ENCODE measurements around the gene BTBD9. TPM values are rescaled to one million over a fixed set of nuclear protein-coding genes. Genes with fewer than 3 reads are reported as not detected.

The BTBD9 gene
- total and polyA plus RNA-seq, 9 of the 15 experiments (the other 6 are each of a cell fraction or from before 2014, with no cell fraction given), result 0.08 to 1.6 (median 0.58) TPM

DNA sequence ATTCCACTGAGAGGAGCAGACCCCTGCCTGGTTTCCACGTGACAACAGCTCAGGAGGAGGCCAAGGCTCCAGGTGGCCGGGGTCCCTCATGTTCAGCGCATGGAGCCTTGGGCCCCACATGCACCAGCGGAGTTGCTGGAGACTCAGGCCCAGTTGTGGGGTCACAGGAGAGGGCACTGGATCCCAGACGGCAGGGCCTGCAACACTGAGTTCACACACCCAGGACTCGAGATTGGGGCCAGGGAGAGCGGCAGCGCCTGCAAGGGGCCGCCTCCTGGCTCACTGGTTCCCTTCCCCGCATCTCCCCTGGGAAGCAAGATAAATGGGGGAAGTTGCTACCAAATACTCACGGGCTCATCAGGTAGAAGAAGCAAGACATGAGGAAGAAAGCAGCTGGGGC lies 472.1 kb downstream of the BTBD9 start (continued):
- TF ChIP-seq, protein P1, sequence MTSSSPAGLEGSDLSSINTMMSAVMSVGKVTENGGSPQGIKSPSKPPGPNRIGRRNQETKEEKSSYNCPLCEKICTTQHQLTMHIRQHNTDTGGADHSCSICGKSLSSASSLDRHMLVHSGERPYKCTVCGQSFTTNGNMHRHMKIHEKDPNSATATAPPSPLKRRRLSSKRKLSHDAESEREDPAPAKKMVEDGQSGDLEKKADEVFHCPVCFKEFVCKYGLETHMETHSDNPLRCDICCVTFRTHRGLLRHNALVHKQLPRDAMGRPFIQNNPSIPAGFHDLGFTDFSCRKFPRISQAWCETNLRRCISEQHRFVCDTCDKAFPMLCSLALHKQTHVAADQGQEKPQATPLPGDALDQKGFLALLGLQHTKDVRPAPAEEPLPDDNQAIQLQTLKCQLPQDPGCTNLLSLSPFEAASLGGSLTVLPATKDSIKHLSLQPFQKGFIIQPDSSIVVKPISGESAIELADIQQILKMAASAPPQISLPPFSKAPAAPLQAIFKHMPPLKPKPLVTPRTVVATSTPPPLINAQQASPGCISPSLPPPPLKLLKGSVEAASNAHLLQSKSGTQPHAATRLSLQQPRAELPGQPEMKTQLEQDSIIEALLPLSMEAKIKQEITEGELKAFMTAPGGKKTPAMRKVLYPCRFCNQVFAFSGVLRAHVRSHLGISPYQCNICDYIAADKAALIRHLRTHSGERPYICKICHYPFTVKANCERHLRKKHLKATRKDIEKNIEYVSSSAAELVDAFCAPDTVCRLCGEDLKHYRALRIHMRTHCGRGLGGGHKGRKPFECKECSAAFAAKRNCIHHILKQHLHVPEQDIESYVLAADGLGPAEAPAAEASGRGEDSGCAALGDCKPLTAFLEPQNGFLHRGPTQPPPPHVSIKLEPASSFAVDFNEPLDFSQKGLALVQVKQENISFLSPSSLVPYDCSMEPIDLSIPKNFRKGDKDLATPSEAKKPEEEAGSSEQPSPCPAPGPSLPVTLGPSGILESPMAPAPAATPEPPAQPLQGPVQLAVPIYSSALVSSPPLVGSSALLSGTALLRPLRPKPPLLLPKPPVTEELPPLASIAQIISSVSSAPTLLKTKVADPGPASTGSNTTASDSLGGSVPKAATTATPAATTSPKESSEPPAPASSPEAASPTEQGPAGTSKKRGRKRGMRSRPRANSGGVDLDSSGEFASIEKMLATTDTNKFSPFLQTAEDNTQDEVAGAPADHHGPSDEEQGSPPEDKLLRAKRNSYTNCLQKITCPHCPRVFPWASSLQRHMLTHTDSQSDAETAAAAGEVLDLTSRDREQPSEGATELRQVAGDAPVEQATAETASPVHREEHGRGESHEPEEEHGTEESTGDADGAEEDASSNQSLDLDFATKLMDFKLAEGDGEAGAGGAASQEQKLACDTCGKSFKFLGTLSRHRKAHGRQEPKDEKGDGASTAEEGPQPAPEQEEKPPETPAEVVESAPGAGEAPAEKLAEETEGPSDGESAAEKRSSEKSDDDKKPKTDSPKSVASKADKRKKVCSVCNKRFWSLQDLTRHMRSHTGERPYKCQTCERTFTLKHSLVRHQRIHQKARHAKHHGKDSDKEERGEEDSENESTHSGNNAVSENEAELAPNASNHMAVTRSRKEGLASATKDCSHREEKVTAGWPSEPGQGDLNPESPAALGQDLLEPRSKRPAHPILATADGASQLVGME (CRISPR knock-in tag; IDR thresholded peaks at IDR 0.05), result no peak

DNA sequence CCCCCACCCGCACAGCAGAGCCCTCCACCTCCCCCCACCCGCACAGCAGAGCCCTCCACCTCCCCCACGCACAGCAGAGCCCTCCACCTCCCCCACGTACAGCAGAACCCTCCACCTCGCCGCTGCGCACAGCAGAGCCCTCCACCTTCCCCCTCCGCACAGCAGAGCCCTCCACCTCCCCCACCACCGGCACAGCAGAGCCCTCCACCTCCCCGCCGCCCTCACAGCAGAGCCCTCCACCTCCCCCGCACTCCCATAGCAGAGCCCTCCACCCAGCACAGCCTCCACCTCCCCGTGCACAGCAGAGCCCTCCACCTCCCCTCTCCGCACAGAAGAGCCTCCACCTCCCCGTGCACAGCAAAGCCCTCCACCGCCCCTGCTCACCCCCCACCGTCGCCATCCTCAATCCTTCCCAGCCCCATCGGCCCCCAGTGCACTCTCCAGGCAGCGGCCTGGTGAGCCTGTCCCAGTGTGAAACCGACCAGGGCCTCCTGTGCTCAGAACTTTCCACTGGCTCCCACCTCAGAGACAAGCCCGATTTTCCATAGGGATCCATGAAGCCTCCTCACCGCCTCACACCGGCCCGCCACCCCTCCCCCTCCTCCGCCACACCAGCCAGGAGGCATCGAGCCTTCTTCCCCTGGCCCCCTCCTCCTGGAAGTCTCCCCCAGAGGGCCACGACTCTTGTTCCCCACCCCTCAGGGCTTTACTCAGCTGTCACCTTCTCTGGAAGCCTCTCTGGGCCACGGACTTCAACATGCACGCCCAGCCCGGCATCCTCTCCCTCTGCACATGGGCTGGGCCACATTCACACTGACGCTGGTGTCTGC lies 473.1 kb downstream of the BTBD9 start:
- in situ Hi-C loops (cut with MboI) (no loop called here), intact Hi-C loops (cut with micrococcal nuclease) (no loop called here)
- Histone ChIP-seq H3K27me3 (ENCODE audit: control insufficient read depth in 2 of 2, insufficient read depth in 2 of 2, low read length in 2 of 2) (no peaks in the 10 kb centered on the region; a peak in 2 of 5 replicates), H3K4me3 (no peak overlapping the region), H3K9ac (ENCODE audit: insufficient read depth in 1 of 2, low read depth in 2 of 2, low read length in 2 of 2) (no peak overlapping the region), H3K4me1 (replicated peaks in 1 of 2; ENCODE audit: control insufficient read depth in 2 of 2, insufficient read depth in 2 of 2, low read length in 2 of 2) (peaks cover 0 to 32% of the 10 kb centered on the region in 2 experiments; a peak in 2 of 5 replicates), H3K4me2 (ENCODE audit: insufficient read depth, low read length) (no peak overlapping the region), H2AFZ (ENCODE audit: low read depth, low read length) (no peak overlapping the region), H3K9me3 (replicated peaks; ENCODE audit: control insufficient read depth, insufficient read depth, low read depth, low read length) (no peaks in the 10 kb centered on the region), H4K20me1 (replicated peaks; ENCODE audit: control insufficient read depth, insufficient read depth, low read length) (peaks cover 10% of the 10 kb centered on the region; the same call in 1 of the 2 replicates), H3K36me3 (ENCODE audit: control insufficient read depth, insufficient read depth, low read length) (no peaks in the 10 kb centered on the region), H3K9me1 (ENCODE audit: control insufficient read depth, insufficient read depth, low read length) (no peaks in the 10 kb centered on the region), H3K79me2 (ENCODE audit: control insufficient read depth, insufficient read depth, low read length) (no peaks in the 10 kb centered on the region), H3K27ac (ENCODE audit: extremely low read depth, low read depth, low read length) (no peak overlapping the region)
- 23% methylated on average over 23 of the region's 32 CpGs for whole genome bisulfite sequencing (ENCODE audit: insufficient coverage, low coverage, missing lambda C conversion rate)
- BruUV-seq (replicated peaks), result no TSS peak
- FAIRE-seq, result no peak
- DNase-seq (ENCODE audit: extremely low read depth in 1 of 4, low spot score in 3 of 4), result no peak
- ChIA-PET POLR2A (no interaction called here), CTCF (ENCODE audit: low intra/inter-chr PET ratio) (no interaction called here)
- TF ChIP-seq ETV6 (IDR thresholded peaks at IDR 0.05; ENCODE audit: borderline replicate concordance in 1 of 2, low read depth in 2 of 2, low read length in 1 of 2), result no peak
- no peak for TF ChIP-seq ETV6 (CRISPR knock-in tag; IDR thresholded peaks at IDR 0.05; ENCODE audit: borderline replicate concordance)
- TF ChIP-seq ZNF384 (IDR thresholded peaks at IDR 0.05; ENCODE audit: low read depth, low read length), result no peak
- no peak for TF ChIP-seq STAG1 (CRISPR knock-in tag; IDR thresholded peaks at IDR 0.05; ENCODE audit: borderline replicate concordance)
- no peak for TF ChIP-seq ELF4 (CRISPR knock-in tag; IDR thresholded peaks at IDR 0.05)
- no peak for TF ChIP-seq XRCC4 (IDR thresholded peaks at IDR 0.05; ENCODE audit: extremely low read depth, insufficient read depth, insufficient read length)
- no peak for TF ChIP-seq TARDBP (IDR thresholded peaks at IDR 0.05)
- TF ChIP-seq, protein P2, sequence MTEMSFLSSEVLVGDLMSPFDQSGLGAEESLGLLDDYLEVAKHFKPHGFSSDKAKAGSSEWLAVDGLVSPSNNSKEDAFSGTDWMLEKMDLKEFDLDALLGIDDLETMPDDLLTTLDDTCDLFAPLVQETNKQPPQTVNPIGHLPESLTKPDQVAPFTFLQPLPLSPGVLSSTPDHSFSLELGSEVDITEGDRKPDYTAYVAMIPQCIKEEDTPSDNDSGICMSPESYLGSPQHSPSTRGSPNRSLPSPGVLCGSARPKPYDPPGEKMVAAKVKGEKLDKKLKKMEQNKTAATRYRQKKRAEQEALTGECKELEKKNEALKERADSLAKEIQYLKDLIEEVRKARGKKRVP (CRISPR knock-in tag; IDR thresholded peaks at IDR 0.05), result no peak
- no peak for TF ChIP-seq CBFB (CRISPR knock-in tag; IDR thresholded peaks at IDR 0.05)
- TF ChIP-seq NEUROD1 (IDR thresholded peaks at IDR 0.05; ENCODE audit: borderline replicate concordance, low read depth, low read length, partially characterized antibody), result no peak
- TF ChIP-seq SNIP1 (IDR thresholded peaks at IDR 0.05; ENCODE audit: low read depth), result no peak
- no peak for TF ChIP-seq TEAD1 (CRISPR knock-in tag; IDR thresholded peaks at IDR 0.05)
- no peak; the same call in 2 of the 3 replicates for ATAC-seq
